H9 (cell line): Measurements from ENCODE around the gene WDR74. TPM values are rescaled to one million over a fixed set of nuclear protein-coding genes. Genes with fewer than 3 reads are reported as not detected.

Source experiments
- DNase-seq: peaks from one replicate; pipeline ENCODE4 v3.0.0-alpha.2; 2017
- H2AFZ ChIP-seq: one replicate; pipeline ENCODE4 v1.6.1; 2013; ENCODE audit warnings: mild to moderate bottlenecking, low read length, control low read depth, moderate library complexity
- H2AK5ac ChIP-seq: 2 replicates; pipeline ENCODE4 v1.6.1; 2013; ENCODE audit warnings: low read length, control low read depth, mixed read lengths; ENCODE audit not compliant: insufficient read length
- H2BK120ac ChIP-seq: one replicate; pipeline ENCODE4 v1.6.1; 2013; ENCODE audit warnings: low read depth, mild to moderate bottlenecking, low read length, control low read depth, inconsistent platforms; ENCODE audit not compliant: poor library complexity, severe bottlenecking
- H2BK12ac ChIP-seq: 2 replicates; pipeline ENCODE4 v1.6.1; 2013; ENCODE audit warnings: low read length, control low read depth, mixed read lengths, low read depth; ENCODE audit not compliant: insufficient read length
- H2BK15ac ChIP-seq: 2 replicates; pipeline ENCODE4 v1.6.1; 2013; ENCODE audit warnings: low read depth, low read length, control low read depth
- H2BK20ac ChIP-seq: one replicate; pipeline ENCODE4 v1.6.1; 2013; ENCODE audit warnings: low read depth, mild to moderate bottlenecking, low read length, control low read depth, inconsistent platforms; ENCODE audit not compliant: poor library complexity, severe bottlenecking
- H2BK5ac ChIP-seq: 2 replicates; pipeline ENCODE4 v1.6.1; 2013; ENCODE audit warnings: low read length, control low read depth, mixed read lengths; ENCODE audit not compliant: insufficient read length
- H3K14ac ChIP-seq: 2 replicates; pipeline ENCODE4 v1.6.1; 2013; ENCODE audit warnings: low read length, control low read depth; ENCODE audit not compliant: insufficient read depth
- H3K18ac ChIP-seq: 2 replicates; pipeline ENCODE4 v1.6.1; 2013; ENCODE audit warnings: low read depth, mild to moderate bottlenecking, mixed read lengths, low read length, control low read depth; ENCODE audit not compliant: insufficient read length
- H3K23ac ChIP-seq: 2 replicates; pipeline ENCODE4 v1.6.1; 2013; ENCODE audit warnings: low read length, control low read depth, mixed read lengths, low read depth; ENCODE audit not compliant: insufficient read length
- H3K23me2 ChIP-seq: 2 replicates; pipeline ENCODE4 v1.6.1; 2013; ENCODE audit warnings: low read depth, mild to moderate bottlenecking, mixed read lengths, low read length, control low read depth; ENCODE audit not compliant: insufficient read length, poor library complexity, severe bottlenecking
- H3K27ac ChIP-seq: 2 replicates; pipeline ENCODE4 v1.5.1; 2013; ENCODE audit warnings: low read length, control low read depth, mixed read lengths, low read depth; ENCODE audit not compliant: insufficient read length
- H3K27me3 ChIP-seq: 2 replicates; pipeline ENCODE4 v1.6.1; 2013; ENCODE audit warnings: low read length, control low read depth, inconsistent platforms; ENCODE audit not compliant: insufficient read depth
- H3K4ac ChIP-seq: 2 replicates; pipeline ENCODE4 v1.6.1; 2013; ENCODE audit warnings: low read depth, mild to moderate bottlenecking, control low read depth, inconsistent platforms, low read length, moderate library complexity
- H3K4me1 ChIP-seq: 2 replicates; pipeline ENCODE4 v1.6.1; 2013; ENCODE audit warnings: low read length, control low read depth, inconsistent platforms; ENCODE audit not compliant: insufficient read depth
- H3K4me2 ChIP-seq: 2 replicates; pipeline ENCODE4 v1.6.1; 2013; ENCODE audit warnings: low read length, control low read depth, mixed read lengths; ENCODE audit not compliant: insufficient read length, insufficient read depth
- H3K56ac ChIP-seq: 2 replicates; pipeline ENCODE4 v1.6.1; 2013; ENCODE audit warnings: low read depth, mild to moderate bottlenecking, mixed read lengths, low read length, control low read depth; ENCODE audit not compliant: insufficient read length
- H3K79me1 ChIP-seq: 2 replicates; pipeline ENCODE4 v1.6.1; 2013; ENCODE audit warnings: low read depth, mild to moderate bottlenecking, moderate library complexity, low read length, control low read depth, inconsistent platforms; ENCODE audit not compliant: insufficient read depth, poor library complexity, severe bottlenecking
- H3K79me2 ChIP-seq: 2 replicates; pipeline ENCODE4 v1.6.1; 2013; ENCODE audit warnings: low read length, control low read depth, inconsistent platforms; ENCODE audit not compliant: insufficient read depth
- H3K9ac ChIP-seq: 2 replicates; pipeline ENCODE4 v1.6.1; 2013; ENCODE audit warnings: low read length, control low read depth, mixed read lengths; ENCODE audit not compliant: insufficient read length; ENCODE audit errors: extremely low read depth
- H3K9me3 ChIP-seq: one replicate; pipeline ENCODE4 v1.6.1; 2013; ENCODE audit warnings: low read depth, low read length, inconsistent platforms; ENCODE audit not compliant: control insufficient read depth
- H3T11ph ChIP-seq: one replicate; pipeline ENCODE4 v1.6.1; 2013; ENCODE audit warnings: mild to moderate bottlenecking, low read length, control low read depth, inconsistent platforms
- H4K20me1 ChIP-seq: one replicate; pipeline ENCODE4 v1.6.1; 2013; ENCODE audit not compliant: control insufficient read depth, insufficient read length, insufficient read depth
- H4K5ac ChIP-seq: 2 replicates; pipeline ENCODE4 v1.6.1; 2013; ENCODE audit warnings: low read depth, mild to moderate bottlenecking, mixed read lengths, low read length, control low read depth; ENCODE audit not compliant: insufficient read length
- H4K8ac ChIP-seq: replicated peaks from 2 replicates; pipeline ENCODE4 v1.6.1; 2013; ENCODE audit warnings: low read length, control low read depth, mixed read lengths, low read depth; ENCODE audit not compliant: insufficient read length
- H4K91ac ChIP-seq: 2 replicates; pipeline ENCODE4 v1.6.1; 2013; ENCODE audit warnings: low read depth, mild to moderate bottlenecking, moderate library complexity, mixed read lengths, low read length, control low read depth; ENCODE audit not compliant: insufficient read length
- H3K27ac Mint-ChIP-seq, 3 experiments: 2 replicates in 2 of 3; 3 replicates in 1 of 3; pipeline ENCODE4 v1.8.0; 2020 to 2021; ENCODE audit warnings: mixed read lengths in 3 of 3, mild to moderate bottlenecking in 1 of 3, moderate library complexity in 1 of 3
- H3K27me3 Mint-ChIP-seq: 2 replicates; pipeline ENCODE4 v1.8.0; 2021; ENCODE audit warnings: low read depth, mild to moderate bottlenecking, moderate library complexity, mixed read lengths
- H3K36me3 Mint-ChIP-seq, 3 experiments: 2 replicates in 2 of 3; 3 replicates in 1 of 3; pipeline ENCODE4 v1.8.0; 2020 to 2021; ENCODE audit warnings: low read depth in 3 of 3, mixed read lengths in 3 of 3; ENCODE audit not compliant: insufficient read depth in 1 of 3
- H3K4me1 Mint-ChIP-seq, 2 experiments: 2 replicates each; pipeline ENCODE4 v1.8.0; 2020; ENCODE audit warnings: mixed read lengths in 2 of 2
- H3K4me3 Mint-ChIP-seq, 2 experiments: 2 replicates in 1 of 2; 3 replicates in 1 of 2; pipeline ENCODE4 v1.8.0; 2020 to 2021; ENCODE audit warnings: mild to moderate bottlenecking in 2 of 2, mixed read lengths in 2 of 2, moderate library complexity in 1 of 2
- H3K9me3 Mint-ChIP-seq, 2 experiments: 2 replicates in 1 of 2; 3 replicates in 1 of 2; pipeline ENCODE4 v1.8.0; 2020; ENCODE audit warnings: mild to moderate bottlenecking in 2 of 2, mixed read lengths in 2 of 2, moderate library complexity in 1 of 2
- WGBS: extraction: QIAGEN DNeasy Blood & Tissue Kit; methylation state at CpG from one replicate; pipeline ENCODE4 v1.1.7; 2013; ENCODE audit warnings: missing lambda C conversion rate, low lambda C conversion rate, mixed read lengths; ENCODE audit not compliant: insufficient read length; ENCODE audit errors: extremely low coverage; 5-methylcytosine and 5-hydroxymethylcytosine counted together
- total RNA-seq: library from RNA; stranded (reverse); gene quantifications from 2 replicates; pipeline ENCODE4 v1.2.1, GENCODE V29; 2021
- TF ChIP-seq, protein P1 (sequence below): fragments of 200-600 bp; sonication (generic); conservative IDR thresholded peaks from 3 replicates; pipeline ENCODE4 v1.8.0; 2021; ENCODE audit warnings: antibody characterized with exemption, mild to moderate bottlenecking

WDR74 gene
- total RNA-seq, 1 experiment from 2014 or later: 121 TPM

DNA sequence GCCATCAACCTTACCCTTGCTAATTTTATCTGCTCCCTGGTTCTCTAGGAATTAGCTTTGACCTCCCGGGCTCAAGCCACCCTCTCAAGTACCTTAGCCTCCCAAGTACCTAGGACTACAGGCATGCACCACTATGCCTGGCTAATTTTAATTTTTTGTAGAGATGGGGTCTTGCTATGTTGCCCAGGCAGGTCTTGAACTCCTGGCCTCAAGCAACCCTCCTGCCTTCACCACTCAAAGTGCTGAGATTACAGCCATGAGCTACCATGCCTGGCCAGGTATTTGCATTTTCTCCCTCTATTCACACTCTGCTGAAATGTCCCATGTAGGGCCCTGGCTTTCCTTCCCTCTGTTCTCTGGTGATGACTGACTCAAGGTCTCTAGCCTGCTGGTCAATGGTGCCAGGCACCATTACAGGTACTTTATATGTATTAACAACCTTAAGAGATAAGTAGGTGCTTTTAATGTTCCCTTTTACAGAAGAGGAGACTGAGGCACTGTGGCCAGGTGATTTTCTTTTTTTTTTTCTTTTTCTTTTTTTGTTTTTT is 8.5 kb upstream of the WDR74 start:
- H3K27ac Mint-ChIP-seq: no peak overlapping the region

More for the DNA sequence above, 8.5 kb upstream of the WDR74 start:
- no peak overlapping the region for H2BK20ac ChIP-seq
- H3K23me2 ChIP-seq: no peaks in the 10 kb centered on the region
- no peak overlapping the region for H3K27ac ChIP-seq
- no peak overlapping the region for H3K23ac ChIP-seq
- H3K27me3 Mint-ChIP-seq: peaks cover 2% of the 10 kb centered on the region; the same call in 1 of the 2 replicates
- no peak for DNase-seq
- no peaks in the 10 kb centered on the region for H3K79me2 ChIP-seq
- no peak overlapping the region for H2BK120ac ChIP-seq
- H2AFZ ChIP-seq: no peak overlapping the region
- H3K27me3 ChIP-seq: no peaks in the 10 kb centered on the region
- peaks cover 14 to 25% of the 10 kb centered on the region in 2 experiments for H3K4me1 Mint-ChIP-seq
- H4K8ac ChIP-seq: no peak overlapping the region
- no peak overlapping the region for H2BK15ac ChIP-seq
- TF ChIP-seq, protein P1, sequence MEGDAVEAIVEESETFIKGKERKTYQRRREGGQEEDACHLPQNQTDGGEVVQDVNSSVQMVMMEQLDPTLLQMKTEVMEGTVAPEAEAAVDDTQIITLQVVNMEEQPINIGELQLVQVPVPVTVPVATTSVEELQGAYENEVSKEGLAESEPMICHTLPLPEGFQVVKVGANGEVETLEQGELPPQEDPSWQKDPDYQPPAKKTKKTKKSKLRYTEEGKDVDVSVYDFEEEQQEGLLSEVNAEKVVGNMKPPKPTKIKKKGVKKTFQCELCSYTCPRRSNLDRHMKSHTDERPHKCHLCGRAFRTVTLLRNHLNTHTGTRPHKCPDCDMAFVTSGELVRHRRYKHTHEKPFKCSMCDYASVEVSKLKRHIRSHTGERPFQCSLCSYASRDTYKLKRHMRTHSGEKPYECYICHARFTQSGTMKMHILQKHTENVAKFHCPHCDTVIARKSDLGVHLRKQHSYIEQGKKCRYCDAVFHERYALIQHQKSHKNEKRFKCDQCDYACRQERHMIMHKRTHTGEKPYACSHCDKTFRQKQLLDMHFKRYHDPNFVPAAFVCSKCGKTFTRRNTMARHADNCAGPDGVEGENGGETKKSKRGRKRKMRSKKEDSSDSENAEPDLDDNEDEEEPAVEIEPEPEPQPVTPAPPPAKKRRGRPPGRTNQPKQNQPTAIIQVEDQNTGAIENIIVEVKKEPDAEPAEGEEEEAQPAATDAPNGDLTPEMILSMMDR: no peak
- no peak overlapping the region for H3K4me3 Mint-ChIP-seq
- H3K4me2 ChIP-seq: no peak overlapping the region
- no peak overlapping the region for H4K91ac ChIP-seq
- peaks cover 11 to 17% (median 14%) of the 10 kb centered on the region in 3 experiments for H3K36me3 Mint-ChIP-seq
- H2BK5ac ChIP-seq: no peak overlapping the region
- H3K14ac ChIP-seq: no peak overlapping the region
- H3K79me1 ChIP-seq: no peaks in the 10 kb centered on the region
- no peak overlapping the region for H4K5ac ChIP-seq
- no peaks in the 10 kb centered on the region; the same call in 1 of the 2 replicates for H3K4me1 ChIP-seq
- H3K56ac ChIP-seq: no peak overlapping the region
- H4K20me1 ChIP-seq: no peaks in the 10 kb centered on the region
- H2AK5ac ChIP-seq: no peak overlapping the region
- no peak overlapping the region for H3K4ac ChIP-seq
- no peak overlapping the region for H3K18ac ChIP-seq
- peaks cover 4 to 15% of the 10 kb centered on the region in 2 experiments; a peak in 4 of 5 replicates for H3K9me3 Mint-ChIP-seq
- H3T11ph ChIP-seq: no peak overlapping the region
- no peak overlapping the region for H3K9ac ChIP-seq
- no peak overlapping the region for H2BK12ac ChIP-seq
- no peaks in the 10 kb centered on the region for H3K9me3 ChIP-seq
- no CpG with 5 or more reads among the region's 1 CpG for WGBS
